Cortex of kidney (tissue), 1 donor: ENCODE results near the gene TTI1.

Experiments
- DNase-seq: peaks from one replicate; lab custom pipeline; 2025; lab: John Stamatoyannopoulos, UW

The TTI1 gene

DNA sequence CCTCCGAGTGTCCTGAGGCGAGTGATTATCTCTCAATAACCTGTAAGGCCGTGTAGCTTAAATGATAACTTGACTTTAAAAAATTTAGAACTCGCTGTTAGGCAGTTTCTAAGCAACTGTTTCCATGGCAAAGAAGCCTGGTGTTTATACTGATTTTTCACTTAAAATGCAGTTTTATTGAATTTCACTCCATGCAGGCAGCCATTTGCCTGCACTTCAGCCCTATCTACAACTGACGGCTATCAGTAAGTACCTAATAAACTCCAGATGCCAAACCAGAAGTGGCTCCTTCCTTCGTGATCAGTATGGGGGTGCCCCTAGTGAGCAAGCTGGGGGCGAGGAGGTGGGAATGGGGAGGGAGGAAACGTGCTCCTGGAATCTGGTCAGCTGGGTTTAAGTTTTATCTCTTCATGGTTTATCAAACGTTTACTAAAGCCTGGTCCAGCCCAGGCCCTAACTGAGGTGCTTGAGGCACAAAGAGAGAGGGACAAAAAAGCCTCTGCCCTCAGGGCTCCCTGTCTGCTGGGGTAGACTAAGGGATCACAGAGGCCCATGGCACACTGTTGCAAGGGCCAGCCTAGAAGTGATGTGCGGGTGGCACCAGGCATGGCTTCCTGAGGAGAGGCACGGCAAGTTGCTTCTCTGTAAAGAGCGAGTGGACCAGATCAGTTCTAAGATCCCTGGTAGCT lies 45.5 kb downstream of the TTI1 start:
- no peak for DNase-seq

DNA sequence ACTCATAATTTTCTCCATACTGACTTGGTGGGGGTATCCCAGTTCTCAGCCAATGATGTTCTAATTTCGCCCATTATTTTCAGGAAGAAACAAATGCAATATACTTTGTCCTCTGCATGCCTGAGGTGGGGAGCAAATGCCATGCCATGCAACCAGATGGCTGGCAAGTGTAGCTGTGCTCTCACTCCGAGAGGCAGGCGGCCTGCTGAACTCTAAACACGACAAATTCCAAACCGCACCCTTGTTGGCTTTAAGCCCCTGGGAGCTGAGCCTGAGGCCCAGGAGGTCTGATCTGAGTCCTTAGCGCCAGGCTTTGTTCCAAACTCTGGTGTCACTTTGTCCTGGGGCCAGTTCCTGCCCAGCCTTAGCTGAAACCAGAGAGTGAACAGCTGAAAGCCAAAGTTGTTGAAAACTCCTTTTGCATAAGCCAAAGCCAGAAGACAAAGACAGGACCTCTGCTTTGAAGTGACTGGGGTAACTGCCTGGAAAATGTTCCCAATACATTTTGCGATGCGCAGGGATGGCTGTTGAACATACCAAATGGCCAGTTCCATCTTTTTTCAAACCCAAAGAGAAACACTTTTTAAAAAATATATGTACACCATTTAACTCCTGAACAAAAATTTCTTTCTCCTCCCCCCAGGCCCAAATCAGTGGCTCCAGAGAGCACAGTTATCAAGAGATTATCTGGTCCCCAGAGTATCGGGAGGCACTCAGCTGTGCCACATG lies 46.2 kb downstream of the TTI1 start:
- DNase-seq: no peak

DNA sequence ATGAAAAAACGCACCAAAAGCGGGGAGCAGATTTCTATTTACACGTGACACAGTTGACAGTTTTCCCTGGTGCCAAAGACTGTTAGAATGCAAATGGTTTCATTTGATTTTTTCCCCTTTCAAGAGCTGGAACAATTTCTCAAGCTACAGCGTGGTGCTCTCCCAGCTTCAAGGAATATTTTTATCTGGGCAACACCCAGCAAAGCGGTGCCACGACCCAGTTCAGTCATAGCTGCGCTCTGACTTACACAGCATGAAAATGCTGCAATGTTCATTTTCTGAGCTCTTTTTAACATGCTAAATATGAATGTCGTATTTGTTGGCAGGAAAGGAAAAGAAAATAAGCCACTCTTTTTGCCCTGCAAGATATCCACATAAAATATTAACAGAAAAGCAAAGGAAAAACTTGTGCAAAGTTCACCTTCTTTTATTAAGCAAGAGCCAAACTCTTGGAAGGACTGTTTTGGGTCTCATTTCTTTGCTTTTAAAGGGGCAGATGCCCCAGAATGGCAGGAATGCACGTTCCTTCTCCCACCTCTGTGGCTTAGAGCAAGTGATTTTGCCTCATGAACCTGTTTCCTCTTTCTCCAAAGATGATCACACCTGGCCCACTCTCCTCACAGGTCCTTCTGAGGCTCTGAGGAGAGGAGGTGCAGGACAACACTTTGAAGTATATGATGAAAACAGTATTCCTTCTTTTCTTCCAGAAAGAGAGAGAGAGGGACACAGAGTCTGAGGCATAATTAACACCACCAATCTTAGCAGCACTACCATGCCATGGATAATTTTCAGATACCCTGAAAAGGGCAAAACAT lies 47.0 kb downstream of the TTI1 start:
- no peak for DNase-seq

DNA sequence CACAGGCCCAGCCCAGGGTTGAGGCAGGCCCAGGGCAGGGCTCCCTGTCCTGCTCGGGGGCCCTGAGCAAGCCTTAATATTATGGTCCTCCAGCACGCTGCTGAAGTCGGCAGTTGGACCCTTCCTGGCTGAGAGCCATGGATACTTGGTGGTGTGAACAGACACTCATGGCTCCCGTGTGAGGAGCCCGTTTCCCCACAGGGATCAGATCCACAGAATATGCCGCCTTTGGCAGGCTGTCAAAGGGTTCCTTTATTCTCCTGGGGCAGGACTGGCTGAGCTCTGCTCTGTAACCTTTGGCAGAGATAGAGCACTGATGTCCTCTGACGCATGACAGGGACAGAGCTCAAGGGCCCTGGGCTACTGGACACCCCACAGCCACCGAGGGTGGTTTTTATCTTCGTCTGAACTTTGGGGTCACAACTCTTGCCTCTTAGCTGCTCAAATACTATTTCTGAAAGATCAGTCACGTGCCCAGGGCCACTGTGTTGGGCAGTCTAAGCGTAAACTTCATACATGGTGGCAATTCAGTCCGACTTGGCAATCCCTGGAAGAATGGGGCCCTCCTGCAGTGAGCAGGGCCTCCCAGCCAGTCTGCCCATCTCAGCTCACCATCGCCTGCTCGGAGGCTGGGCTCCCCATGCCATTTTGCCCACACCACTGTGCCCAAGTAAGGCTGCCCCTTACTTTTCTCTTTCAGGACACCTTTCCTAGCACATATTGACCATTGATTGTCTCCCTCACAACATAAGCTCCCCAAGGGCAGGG lies 49.1 kb downstream of the TTI1 start:
- no peak for DNase-seq

DNA sequence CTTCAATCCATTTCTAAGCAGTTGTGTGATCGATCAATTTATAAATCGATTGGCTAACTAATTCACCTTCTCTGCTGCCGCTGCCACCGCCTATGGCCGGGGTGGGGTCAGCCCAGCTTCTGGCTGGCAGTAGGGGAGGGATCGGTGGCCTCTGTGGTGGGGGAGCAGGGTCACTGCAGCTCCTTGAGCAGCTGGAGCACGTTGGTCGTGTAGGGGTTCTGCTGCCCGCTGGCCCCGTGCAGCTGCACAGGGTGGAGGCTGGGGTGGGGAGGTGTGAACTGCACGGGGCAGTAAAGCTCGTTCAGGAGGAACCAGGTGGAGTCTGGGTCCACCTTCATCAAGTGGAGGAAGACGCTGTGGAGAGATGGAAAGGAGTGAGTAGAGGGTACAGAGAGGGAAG lies 50.0 kb downstream of the TTI1 start:
- no peak for DNase-seq

DNA sequence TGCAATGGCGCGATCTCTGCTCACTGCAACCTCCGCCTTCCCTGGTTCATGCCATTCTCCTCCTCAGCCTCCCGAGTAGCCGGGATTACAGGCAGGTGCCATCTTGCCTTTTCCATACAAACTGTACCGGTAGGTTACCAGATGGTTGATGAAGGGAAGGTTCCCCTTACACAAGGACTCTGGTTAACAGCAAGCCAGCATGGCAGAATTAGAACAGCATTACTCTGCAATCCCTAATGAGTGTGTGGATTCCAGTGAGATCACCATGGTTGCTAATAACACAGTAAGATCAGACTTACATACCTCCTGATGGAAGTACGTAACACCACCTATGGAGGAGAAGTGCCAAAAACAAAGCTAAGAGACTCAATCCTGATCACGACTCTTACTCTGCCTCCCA lies 51.7 kb downstream of the TTI1 start:
- no peak for DNase-seq

DNA sequence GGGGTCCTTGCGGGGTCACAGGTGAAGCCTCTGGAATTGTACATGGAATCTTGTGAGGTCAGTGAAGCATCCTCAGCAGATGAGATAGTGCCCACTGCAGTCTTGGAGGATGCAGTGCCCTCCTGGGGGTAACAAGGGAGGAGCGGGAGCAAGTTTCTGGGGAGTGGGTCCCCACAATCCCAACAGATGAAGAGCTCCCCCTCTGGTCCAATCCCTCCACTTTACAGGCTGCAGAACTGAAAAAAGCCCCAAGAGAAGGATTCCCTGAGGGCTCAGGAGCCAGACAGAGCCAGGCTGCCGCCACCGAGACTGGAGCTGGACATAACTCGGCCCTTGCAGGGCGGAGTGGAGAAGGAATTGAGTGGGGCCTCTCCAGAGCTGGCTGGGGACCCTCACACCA lies 52.4 kb downstream of the TTI1 start:
- DNase-seq: no peak

DNA sequence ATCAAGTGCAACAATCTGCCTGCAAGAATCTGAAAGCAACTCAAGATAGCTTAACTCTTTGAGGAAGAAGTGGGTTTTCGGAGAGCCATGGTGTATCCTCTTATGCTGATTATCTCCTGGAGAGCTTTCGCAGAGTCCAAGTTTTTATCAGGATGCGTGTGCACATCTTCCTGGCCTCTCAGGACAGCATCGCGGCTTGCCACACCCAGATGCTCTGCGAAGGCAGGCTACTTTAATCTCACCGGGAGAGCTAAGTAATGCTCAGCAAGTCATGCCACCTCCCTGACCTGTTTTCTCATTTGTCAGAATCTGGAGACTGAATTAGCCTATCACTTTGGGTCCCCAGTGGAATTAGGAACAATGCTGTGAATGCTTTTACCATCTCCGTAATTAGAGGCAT lies 52.9 kb downstream of the TTI1 start:
- DNase-seq: no peak

DNA sequence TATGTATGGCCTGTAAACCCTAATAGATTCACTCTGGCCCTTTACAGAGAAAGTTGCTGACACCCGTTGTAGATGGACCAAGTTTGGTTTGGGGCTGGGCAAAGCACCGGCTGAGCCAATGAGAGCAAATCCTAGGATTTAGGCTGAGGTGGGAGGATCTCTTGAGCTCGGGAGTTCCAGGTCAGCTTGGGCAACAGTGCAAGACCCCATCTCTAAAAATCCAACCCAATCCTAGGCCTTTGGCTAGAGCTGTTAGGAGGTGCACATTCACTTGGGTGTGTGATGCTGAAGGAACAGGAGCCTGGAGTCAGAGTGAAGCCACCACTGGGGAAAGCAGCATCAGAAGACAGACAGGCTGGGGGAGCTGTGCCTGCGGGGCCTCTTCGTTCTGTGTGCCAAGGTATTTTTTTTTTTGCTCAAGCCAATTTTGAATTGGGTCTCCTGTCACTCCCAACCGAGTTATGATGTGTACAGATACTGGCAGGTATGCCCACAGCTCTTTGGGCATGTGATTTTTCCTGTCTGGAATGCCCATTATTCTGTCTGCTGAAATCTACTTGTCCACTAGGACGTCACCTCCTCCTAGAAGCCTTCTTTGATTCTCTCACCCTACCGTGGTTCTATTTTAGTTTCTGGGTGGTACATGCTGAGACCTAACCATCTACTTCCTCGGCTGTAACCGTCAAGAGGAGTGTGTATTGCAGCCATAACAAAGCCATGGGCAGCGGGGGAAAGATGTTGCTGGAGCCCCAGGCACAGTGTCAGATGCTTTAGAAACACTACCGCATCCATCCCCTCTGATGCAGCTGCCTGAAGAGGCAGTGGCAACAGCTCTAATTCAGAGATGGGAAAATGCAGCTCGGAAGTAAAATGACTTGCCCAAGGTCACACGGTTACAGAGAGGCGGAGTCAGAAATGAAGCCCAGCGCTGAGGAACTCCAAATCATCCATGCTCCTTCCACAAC lies 54.0 kb downstream of the TTI1 start:
- DNase-seq: no peak

DNA sequence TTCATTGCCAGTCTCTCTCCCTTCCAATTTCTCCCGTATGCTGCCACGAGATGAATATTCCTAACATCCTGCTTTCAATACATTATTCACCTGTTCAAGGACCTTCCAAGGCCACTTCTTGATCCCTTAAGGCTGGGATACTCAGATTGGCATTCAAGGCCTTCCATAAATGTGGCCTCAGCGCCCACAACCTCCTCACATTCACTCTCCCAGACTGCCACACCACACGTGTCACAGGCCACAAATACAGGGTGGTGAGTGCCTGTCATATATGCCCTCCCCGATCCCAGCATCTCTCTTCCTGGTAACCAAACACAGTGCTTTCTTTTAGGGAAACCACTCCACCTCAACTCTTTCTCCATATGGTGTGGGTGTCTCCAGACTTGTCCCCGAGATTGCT lies 55.5 kb downstream of the TTI1 start:
- no peak for DNase-seq

DNA sequence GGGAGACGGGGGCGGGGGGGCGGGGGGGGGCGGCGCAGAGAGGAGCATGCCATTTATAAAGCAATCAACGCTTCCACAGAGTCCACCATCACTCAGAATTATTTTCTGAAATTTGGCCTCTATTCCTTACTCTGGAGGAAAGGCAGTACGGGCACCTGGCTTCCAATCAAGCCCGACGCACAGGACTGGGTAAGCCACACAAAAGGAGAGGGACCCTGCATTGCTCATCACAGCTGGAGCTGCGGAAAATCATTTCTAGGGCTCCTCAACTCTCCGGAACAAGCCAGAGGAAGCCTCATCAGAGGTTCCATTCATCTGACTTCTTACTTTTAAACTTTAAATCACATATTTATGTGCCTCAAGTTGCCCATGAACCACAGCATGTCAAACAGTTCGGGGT lies 55.9 kb downstream of the TTI1 start:
- no peak for DNase-seq

DNA sequence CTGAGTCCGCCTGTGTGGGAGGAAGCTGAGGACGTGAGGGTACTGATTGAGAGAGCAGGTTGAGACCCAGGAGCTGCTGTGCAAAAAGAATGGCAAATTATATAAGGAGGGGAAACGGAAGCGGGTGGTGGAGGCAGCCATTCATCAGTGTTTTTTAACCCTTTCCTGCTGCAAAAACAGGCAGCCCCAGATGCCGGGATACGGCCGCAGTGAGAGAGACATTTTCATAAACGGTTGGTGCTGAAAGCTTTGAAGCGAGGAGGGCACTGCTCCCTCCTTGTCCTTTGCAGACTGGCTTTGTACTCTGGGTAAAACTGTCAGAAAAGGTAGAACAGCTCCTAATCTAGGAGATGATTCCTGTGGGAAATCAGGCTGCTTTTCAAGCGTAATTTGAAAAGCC lies 56.4 kb downstream of the TTI1 start:
- no peak for DNase-seq

DNA sequence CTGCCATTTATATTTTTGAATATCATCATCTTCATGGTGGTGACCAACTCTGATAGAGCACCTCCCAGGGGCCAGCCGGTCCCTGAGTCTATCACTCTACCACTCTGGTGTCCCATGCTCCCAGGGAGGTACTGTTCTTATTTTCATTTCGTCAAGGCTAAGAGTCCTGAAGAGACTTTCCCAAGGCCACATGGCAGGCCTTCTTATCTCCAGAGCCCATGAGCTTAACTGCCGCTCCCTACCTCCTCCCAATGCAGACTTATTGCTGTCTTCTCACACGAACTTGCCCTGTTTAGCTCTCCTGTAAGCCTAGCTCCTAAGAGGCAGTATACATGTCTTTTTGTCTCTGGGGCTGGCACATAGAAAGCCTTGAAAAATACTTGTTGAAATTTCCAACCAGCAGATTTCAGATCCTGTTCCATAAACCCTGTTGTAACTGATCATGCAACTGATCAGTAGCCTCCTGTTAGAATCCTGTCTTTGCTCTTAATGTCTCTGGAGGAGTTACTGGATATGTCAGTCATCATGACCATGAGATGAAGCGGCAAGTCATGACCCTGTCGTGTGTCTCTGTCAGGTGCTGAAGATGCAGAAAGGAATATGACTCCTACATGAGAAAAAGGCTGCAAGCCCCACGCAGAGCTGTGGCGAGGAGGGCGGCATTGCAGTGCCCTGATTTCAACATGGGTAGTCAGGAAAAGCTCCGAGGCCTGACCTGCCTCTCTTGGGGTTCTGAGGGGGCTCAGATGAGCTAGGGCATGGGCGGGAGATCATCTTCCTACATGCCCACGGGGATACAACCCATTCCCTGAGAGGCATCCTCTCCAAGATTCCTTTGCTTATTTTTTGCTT lies 60.0 kb downstream of the TTI1 start:
- no peak for DNase-seq

DNA sequence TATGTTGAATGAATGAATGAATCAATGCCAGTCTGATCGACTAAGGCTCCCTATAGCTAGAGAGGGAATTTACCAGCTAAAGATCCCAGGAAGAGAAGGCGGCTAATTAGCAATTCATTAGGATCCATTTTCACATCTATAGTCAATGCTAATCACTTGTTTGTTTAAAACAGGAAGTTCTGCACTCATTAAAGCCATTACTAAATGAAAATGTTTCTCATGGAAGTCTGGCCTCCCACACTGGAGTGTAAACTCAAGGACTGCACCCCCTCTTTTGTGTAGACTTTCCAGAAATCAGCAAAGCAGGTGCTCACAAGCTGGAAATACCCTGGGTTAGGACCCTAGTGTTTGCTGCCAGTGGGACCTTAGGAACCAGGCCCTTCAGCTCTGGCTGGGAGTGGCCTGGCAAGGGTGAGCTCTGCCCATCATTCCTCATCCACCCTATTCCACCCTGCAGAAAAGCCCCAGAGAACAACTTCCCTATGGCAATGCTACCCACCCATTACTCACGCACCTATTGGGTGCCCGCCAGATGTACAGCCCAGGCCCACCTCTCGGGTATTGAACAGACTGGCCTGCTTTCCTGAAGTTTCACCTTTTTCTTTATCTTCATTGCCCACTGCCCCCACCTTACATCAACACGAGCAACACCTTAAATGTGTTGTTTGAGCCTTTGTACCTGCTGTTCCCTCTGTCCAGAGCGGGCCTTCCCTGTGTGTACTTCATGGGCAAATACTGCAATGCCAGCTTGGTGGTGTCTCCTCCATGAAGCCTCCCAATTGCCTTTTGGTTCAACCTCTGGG lies 60.8 kb downstream of the TTI1 start:
- DNase-seq: no peak

DNA sequence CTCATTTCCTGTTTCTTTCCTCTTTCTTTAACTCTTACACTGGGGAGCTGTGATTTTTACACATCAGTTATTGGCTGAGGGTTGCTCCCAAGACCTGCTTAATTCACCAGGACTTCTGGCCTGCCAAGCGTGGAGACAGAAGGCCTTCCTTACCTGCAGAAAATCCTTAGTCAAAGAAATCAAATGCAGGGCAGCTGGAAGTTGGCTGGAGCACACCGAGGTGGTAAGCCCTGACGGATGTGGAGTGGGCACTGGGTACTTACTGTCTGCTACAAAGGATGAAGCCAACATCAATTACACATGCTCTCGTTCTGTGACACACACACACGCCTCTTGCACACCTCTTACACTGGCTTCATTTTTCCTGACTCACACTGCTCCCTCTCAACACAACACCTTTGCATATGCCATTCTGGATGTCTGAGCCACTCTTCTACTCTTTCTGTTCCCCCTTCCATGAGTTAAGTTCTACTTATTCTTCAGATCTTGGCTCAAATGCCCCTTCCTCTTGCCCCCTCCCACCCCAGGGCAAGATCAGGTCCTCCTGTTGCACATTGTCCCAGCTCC lies 61.6 kb downstream of the TTI1 start:
- DNase-seq: no peak

DNA sequence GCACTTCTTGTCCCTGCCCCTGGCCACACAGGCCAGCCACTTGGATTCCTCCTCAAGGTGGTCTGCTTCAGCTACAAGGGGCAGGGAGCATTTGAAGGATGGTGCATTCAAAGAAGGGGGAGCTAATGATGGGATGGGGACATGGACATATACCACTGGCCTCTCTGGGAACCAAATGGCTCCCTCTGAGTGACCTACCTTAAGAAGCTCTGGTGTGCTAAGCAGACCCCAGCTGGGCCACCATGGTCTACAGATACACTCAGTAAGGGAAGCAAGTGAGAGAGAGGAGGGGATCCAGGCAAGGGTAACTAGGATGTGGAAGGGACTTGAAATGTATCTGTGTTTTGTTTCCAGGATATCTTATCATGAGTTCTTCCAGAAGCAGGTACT lies 62.4 kb downstream of the TTI1 start:
- no peak for DNase-seq

DNA sequence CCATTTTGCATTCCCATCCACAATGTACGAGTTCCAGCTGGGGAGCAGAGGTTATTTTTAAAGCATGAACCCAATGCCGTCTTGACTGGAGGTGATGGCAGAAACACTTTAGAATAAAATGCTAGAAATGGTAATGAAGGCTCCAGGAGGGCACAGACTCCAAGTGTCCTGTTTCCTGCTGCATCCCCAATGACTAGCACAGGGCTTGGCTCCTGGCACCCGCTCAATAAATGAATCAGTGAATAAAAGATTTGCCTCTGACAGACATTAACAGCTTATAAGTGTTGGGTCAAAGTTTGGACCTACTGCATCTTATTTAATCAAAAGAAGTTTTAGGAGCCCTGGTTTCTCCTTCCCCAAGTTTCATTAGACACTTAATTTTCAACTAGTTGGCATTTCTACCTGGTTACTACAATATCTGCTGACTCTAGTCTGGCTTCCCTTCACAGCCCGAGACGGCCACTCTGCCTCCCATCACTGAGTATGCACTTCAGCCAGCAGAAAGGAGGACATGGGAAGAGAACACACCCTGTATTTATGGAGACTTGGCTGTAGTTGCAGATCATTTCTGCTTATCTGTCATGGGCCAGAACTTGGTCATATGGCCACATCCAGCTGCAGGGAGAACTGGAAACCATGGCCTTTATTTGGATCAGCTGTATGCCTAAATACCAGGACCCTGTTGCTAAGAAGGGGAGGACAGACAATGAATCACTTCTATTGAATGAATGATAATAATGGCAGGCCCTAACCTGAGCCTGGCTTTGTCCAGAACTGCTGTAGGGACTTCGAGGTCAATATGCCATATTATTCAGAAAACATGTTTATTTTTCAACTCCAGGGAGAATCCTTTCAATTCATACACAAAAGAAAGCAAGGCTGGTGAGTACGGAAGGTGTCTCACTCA lies 63.1 kb downstream of the TTI1 start:
- no peak for DNase-seq

DNA sequence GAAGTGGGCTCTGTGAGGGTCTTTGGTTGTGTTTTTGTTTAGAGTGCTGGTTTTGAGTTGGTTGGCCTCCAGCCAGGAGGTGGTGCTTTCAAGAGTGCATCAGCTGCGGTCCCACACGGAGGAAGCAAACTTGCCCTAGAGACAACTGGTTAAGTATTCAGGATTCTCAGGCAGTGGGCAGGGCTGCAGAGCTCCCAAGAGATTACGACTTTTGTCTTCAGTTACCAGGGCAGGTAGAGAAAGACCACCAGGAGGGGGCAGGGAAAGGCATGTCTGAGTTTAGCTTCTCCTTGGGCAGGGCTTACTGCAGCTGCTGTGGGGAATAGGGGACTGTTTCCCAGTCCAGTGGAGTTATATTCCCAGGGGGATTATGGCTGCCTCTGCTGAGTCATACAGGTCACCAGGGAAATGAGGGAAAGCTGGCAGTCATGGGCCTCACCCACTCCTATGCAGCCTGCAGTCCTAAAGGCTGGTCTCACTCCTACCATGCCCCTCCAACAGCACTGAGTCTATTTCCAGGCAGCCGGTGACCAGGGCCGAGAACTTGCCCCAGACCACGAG lies 64.3 kb downstream of the TTI1 start:
- no peak for DNase-seq
